SKM-1 treated with dmso at 0.1 percent for 144 hours (cell line): ENCODE data around the gene TRIM52.
"Not testable (repeated sequence)": the region's sequence is repeated elsewhere in the genome, so short reads cannot be mapped to it uniquely, and the experiment has no call there.

Experiments
- DNase-seq: peaks from one replicate; lab custom pipeline; 2025; ENCODE audit not compliant: unreplicated experiment; lab: John Stamatoyannopoulos, UW

TRIM52 gene

GRCh38 chr5:181215997-181216989 is 44.6 kb downstream of the TRIM52 start:
- no peak for DNase-seq

GRCh38 chr5:181214249-181214648 is 46.7 kb downstream of the TRIM52 start:
- DNase-seq = not testable (repeated sequence)

GRCh38 chr5:181212934-181213333 is 48.0 kb downstream of the TRIM52 start:
- DNase-seq = no peak

GRCh38 chr5:181212080-181212479 is 48.9 kb downstream of the TRIM52 start:
- no peak for DNase-seq

- DNase-seq = no peak
Measured at GRCh38 chr5:181211208-181211607, 49.7 kb downstream of the TRIM52 start.

- DNase-seq = not testable (repeated sequence)
Measured at GRCh38 chr5:181210698-181211097, 50.2 kb downstream of the TRIM52 start.

- DNase-seq = not testable (repeated sequence)
Measured at GRCh38 chr5:181210148-181210547, 50.8 kb downstream of the TRIM52 start.

GRCh38 chr5:181209006-181209405 is 51.9 kb downstream of the TRIM52 start:
- DNase-seq = not testable (repeated sequence)

- DNase-seq = no peak
Measured at GRCh38 chr5:181207960-181208253, 53.0 kb downstream of the TRIM52 start.

- DNase-seq = no peak
Measured at GRCh38 chr5:181207214-181207959, 53.6 kb downstream of the TRIM52 start.

GRCh38 chr5:181205761-181206649 is 54.9 kb downstream of the TRIM52 start:
- no peak for DNase-seq
